K562 treated with DMSO at 1 percent for 24 hours (cell line): Measurements from ENCODE around the gene LRP2. TPM values are rescaled to one million over a fixed set of nuclear protein-coding genes. Genes with fewer than 3 reads are reported as not detected.

Source experiments
- total RNA-seq: library from RNA; unstranded; fragments of 300-600 nt; gene quantifications from 2 replicates; pipeline ENCODE4 v1.2.3, GENCODE V29; 2022; ENCODE audit warnings: low read depth; ENCODE audit not compliant: insufficient read depth

Gene LRP2
- 0.16 and 0.30 TPM in 2 replicates for total RNA-seq

DNA sequence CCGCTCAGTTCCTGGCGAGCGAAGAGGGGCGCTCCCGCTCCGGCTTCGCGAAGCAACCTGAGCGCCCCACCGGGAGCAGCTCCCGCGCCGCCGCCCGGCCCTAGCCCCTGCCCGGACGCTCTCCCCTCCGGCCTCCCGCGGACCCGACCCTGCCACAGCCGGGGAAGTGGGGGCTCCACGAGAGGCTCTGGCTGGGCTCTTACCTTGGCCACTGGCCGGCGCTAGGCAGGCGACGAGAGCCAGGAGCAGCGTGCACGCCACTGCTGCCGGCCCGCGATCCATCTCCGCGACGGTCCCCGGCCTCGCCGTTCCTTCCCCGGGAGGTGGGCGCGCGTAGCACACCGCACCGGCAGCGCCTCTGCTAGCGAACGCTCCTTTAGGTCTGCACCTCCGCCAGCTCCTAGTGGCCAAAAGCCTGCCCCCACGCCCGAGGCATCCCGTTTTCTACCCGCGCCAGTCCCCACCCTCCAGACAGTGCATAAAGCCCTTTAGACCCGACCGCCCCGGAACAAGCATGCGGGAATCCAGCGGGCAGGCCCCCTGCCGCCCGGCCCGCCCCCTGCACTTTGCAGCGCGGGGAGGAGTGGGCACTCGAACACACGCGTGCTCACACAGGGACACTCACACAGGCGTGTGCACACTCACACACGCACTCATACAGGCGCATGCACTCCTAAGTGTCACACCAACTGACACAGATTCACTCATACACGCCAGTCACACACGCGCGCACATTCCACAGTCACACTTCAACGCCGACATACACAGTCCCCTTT is at the start of gene LRP2:
Gene LRP2 (minus strand): TSS at position 417 of the 776 bp plus-strand sequence. CDS start 135 bp downstream, at position 282.

Other genes starting within 250 kb of the LRP2 start
- gene BBS5, start 117.0 kb upstream of the LRP2 start, total RNA-seq = 4.5 TPM in 2 replicates
- gene KLHL41, start 147.2 kb upstream of the LRP2 start, total RNA-seq = 0.17 TPM in 1 of 2 replicates, not detected in the other
- 34.4 and 34.6 TPM in 2 replicates for gene FASTKD1, start 211.3 kb upstream of the LRP2 start, total RNA-seq
- 38.6 and 47.3 TPM in 2 replicates for gene PPIG, start 221.8 kb upstream of the LRP2 start, total RNA-seq